CD4-positive, alpha-beta memory T cell (primary cell): ENCODE measurements around the gene SHROOM3. TPM values are rescaled to one million over a fixed set of nuclear protein-coding genes. Genes with fewer than 3 reads are reported as not detected.

Source experiments
- CTCF ChIA-PET: fragments of 350-600 bp; sonication (Branson Sonifier 250); formaldehyde crosslinking; loops from one replicate; lab custom pipeline; 2021; ENCODE audit warnings: inconsistent platforms; ENCODE audit not compliant: partially characterized antibody; lab: Charles Lee
- POLR2A ChIA-PET: fragments of 350-600 bp; sonication (Branson Sonifier 250); formaldehyde crosslinking; loops from one replicate; lab custom pipeline; 2021; ENCODE audit not compliant: partially characterized antibody; lab: Charles Lee
- DNase-seq, 5 donors: peaks; one replicate each; pipeline versions ENCODE4 v3.0.0 to v3.0.0-alpha.2; 2020 to 2022; ENCODE audit warnings: mixed read lengths in 1 of 5
- H3K27ac ChIP-seq: one replicate; pipeline ENCODE4 v1.7.0; 2013; ENCODE audit warnings: low read depth, low read length
- H3K27me3 ChIP-seq: 2 replicates; pipeline ENCODE4 v1.7.0; 2013; ENCODE audit warnings: mild to moderate bottlenecking, low read length, moderate library complexity; ENCODE audit not compliant: insufficient read depth
- H3K36me3 ChIP-seq: 2 replicates; pipeline ENCODE4 v1.7.0; 2013; ENCODE audit warnings: mild to moderate bottlenecking, low read length, moderate library complexity; ENCODE audit not compliant: insufficient read depth
- H3K4me1 ChIP-seq: 2 replicates; pipeline ENCODE4 v1.7.0; 2013; ENCODE audit warnings: mild to moderate bottlenecking, low read length, moderate library complexity; ENCODE audit not compliant: insufficient read depth
- H3K4me3 ChIP-seq, 2 donors: one replicate each; pipeline ENCODE4 v1.7.0; 2013; ENCODE audit warnings: low read length in 2 of 2, mild to moderate bottlenecking in 1 of 2
- H3K9me3 ChIP-seq, 2 donors: one replicate each; pipeline ENCODE4 v1.7.0; 2013; ENCODE audit warnings: low read length in 2 of 2, control low read depth in 1 of 2; ENCODE audit not compliant: control insufficient read depth in 1 of 2
- H3K27ac Mint-ChIP-seq, 7 donors: one replicate each; pipeline ENCODE4 v1.8.0; 2020 to 2021; ENCODE audit warnings: mixed read lengths in 7 of 7, mild to moderate bottlenecking in 6 of 7, inconsistent platforms in 3 of 7, moderate library complexity in 3 of 7
- H3K27me3 Mint-ChIP-seq, 2 donors: one replicate each; pipeline ENCODE4 v1.8.0; 2020 to 2021; ENCODE audit warnings: mixed read lengths in 2 of 2
- H3K36me3 Mint-ChIP-seq, 2 donors: one replicate each; pipeline ENCODE4 v1.8.0; 2020 to 2021; ENCODE audit warnings: mixed read lengths in 2 of 2, inconsistent platforms in 1 of 2, mild to moderate bottlenecking in 1 of 2
- H3K4me1 Mint-ChIP-seq, 4 donors: one replicate each; pipeline ENCODE4 v1.8.0; 2020 to 2021; ENCODE audit warnings: mixed read lengths in 4 of 4, mild to moderate bottlenecking in 1 of 4
- H3K4me3 Mint-ChIP-seq, 8 donors: one replicate each; pipeline ENCODE4 v1.8.0; 2020 to 2021; ENCODE audit warnings: mixed read lengths in 8 of 8, mild to moderate bottlenecking in 7 of 8, moderate library complexity in 6 of 8, inconsistent platforms in 3 of 8
- H3K9me3 Mint-ChIP-seq, 8 donors: one replicate each; pipeline ENCODE4 v1.8.0; 2020 to 2021; ENCODE audit warnings: mixed read lengths in 8 of 8, mild to moderate bottlenecking in 5 of 8, inconsistent platforms in 3 of 8, moderate library complexity in 1 of 8
- intact Hi-C: fragments of 100-400 bp; cut with micrococcal nuclease; formaldehyde crosslinking; loops from one replicate; pipeline ENCODE4 v1.15.1; 2023
- polyA plus RNA-seq, 2 donors: library from polyadenylated mRNA; unstranded; fragments of 300-500 nt; fragmentation: Illumina TruSeq; gene quantifications; one replicate each; pipeline ENCODE4 v1.2.3, GENCODE V29; 2021
- total RNA-seq, 2 experiments: library from RNA; stranded (reverse); gene quantifications; one replicate each; pipeline ENCODE4 v1.2.3, GENCODE V29; 2021

SHROOM3 gene
- total and polyA plus RNA-seq, 4 experiments from 2014 or later: not detected

DNA sequence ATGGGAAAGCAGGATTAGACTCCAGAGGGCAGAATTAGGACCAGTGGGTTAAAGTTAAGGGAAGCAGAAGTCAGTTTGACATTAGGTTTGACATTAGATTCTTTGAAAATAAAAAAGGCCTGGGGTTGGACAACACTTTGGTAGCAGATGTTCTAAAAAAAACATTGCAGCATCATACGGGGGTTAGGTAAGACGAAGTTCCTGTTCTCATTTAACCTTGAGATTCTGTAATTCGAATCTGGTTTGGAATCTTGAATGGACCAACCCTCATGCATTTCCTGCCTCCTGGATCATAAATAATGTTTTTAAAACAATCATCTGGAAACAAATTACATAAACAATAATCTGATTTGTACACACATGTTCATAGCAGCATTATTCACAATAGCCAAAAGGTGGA is 181.0 kb downstream of the SHROOM3 start:
- intact Hi-C loops: no loop called here
- CTCF ChIA-PET: no interaction called here

DNA sequence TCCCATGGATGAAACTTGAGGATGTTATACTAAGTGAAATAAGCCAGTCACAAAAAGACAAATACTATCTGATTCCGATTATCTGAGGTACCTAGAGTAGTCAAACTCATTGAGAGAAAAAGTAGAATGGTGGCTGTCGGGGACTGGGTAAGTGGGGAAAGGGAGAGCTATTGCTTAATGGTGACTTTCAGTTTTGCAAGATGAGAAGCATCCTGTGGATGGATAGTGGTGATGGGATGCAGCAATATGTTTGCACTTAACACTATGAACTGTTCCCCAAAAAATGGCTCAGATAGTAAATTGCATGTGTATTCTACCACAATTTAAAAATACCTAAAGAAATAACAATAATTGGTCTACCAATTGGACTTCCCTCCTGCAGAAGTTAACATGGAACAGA is 181.5 kb downstream of the SHROOM3 start:
- H3K4me3 ChIP-seq: no peak overlapping the region
- DNase-seq: no peak
- ChIA-PET CTCF (no interaction called here), POLR2A (no interaction called here)
- Mint-ChIP-seq H3K9me3 (no peaks in the 10 kb centered on the region), H3K36me3 (no peaks in the 10 kb centered on the region), H3K27me3 (peaks cover 10 to 28% of the 10 kb centered on the region in 2 donors), H3K27ac (no peak overlapping the region), H3K4me1 (no peaks in the 10 kb centered on the region), H3K4me3 (no peak overlapping the region)
- H3K9me3 ChIP-seq: no peaks in the 10 kb centered on the region
- H3K27me3 ChIP-seq: no peaks in the 10 kb centered on the region
- H3K36me3 ChIP-seq: no peaks in the 10 kb centered on the region
- H3K27ac ChIP-seq: no peak overlapping the region
- no peaks in the 10 kb centered on the region for H3K4me1 ChIP-seq
- intact Hi-C loops: no loop called here

More for the DNA sequence above, 181.0 kb downstream of the SHROOM3 start:
- Histone ChIP-seq H3K4me3 (no peak overlapping the region), H3K27me3 (no peaks in the 10 kb centered on the region), H3K9me3 (no peaks in the 10 kb centered on the region), H3K4me1 (no peaks in the 10 kb centered on the region), H3K36me3 (no peaks in the 10 kb centered on the region), H3K27ac (no peak overlapping the region)
- Mint-ChIP-seq H3K4me3 (no peak overlapping the region), H3K4me1 (no peaks in the 10 kb centered on the region), H3K27me3 (peaks cover 10 to 28% of the 10 kb centered on the region in 2 donors), H3K9me3 (no peaks in the 10 kb centered on the region), H3K36me3 (no peaks in the 10 kb centered on the region), H3K27ac (no peak overlapping the region)
- POLR2A ChIA-PET: no interaction called here
- no peak for DNase-seq

DNA sequence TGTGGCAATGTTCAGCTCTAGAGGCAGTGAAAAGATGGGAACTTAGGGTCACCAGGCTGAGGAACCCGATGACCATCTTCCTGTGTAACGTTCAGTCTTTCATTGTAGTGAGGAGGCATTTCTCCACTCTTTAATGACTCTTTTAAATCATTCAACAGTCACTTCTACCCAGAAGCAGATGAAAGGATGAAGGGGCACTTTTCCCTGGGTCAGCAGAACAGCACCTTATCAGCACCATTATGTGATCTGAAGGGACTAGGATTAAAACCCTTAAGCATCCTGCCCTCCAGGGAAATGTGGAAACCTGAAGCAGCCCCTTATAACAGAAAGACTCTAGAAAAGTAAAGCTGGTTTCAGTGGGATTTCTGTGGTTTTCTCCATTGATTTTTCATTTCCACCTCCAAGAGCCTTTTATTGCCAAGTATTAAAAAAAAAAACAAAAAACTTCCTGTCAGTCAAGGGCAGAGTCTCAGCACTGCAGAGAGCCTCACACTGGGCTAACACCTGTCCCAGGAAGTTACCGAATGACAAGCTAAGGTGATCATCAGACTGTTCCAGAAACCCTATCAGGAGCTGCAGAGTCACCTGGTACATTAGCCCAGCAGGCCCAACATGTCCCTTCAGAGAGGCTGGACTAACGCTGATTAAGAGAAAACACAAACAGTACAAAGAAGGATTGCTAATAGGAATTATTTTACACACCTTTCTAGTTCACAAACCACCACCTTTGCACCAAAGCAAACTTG is 185.9 kb downstream of the SHROOM3 start:
- Histone ChIP-seq H3K4me1 (no peaks in the 10 kb centered on the region), H3K36me3 (no peaks in the 10 kb centered on the region), H3K4me3 (no peak overlapping the region), H3K27ac (no peak overlapping the region), H3K27me3 (no peaks in the 10 kb centered on the region), H3K9me3 (no peaks in the 10 kb centered on the region)
- H3K9me3 Mint-ChIP-seq: no peaks in the 10 kb centered on the region
- H3K4me1 Mint-ChIP-seq: peaks cover 0 to 4% (median 0%) of the 10 kb centered on the region in 4 donors
- H3K27me3 Mint-ChIP-seq: peaks cover 12 to 23% of the 10 kb centered on the region in 2 donors
- intact Hi-C loops: no loop called here
- no peak overlapping the region for H3K27ac Mint-ChIP-seq
- DNase-seq: no peak
- H3K4me3 Mint-ChIP-seq: no peak overlapping the region
- POLR2A ChIA-PET: no interaction called here
- CTCF ChIA-PET: no interaction called here
- H3K36me3 Mint-ChIP-seq: no peaks in the 10 kb centered on the region

DNA sequence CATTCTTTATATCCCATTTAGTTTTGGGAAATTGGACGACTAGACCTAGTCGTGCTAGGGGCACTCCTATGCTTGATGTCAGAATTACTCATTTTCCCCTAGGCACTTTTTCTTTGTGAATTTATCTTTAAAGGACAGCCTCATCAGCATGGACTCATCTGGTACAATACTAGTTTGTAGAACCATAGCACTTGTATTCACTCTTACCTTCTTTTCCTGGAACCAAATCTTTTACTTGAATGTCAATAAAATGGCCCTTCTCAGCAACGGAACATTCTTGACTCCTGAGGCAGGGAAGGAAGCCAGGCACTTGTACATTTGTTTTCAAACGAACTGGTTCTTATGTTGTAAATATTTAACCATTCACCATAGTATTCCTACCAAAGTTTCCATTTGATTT is 187.1 kb downstream of the SHROOM3 start:
- no peak overlapping the region for H3K27ac ChIP-seq
- H3K4me1 ChIP-seq: no peaks in the 10 kb centered on the region
- no peaks in the 10 kb centered on the region for H3K27me3 ChIP-seq
- peaks cover 0 to 4% (median 0%) of the 10 kb centered on the region in 4 donors for H3K4me1 Mint-ChIP-seq
- H3K4me3 Mint-ChIP-seq: no peak overlapping the region
- H3K27ac Mint-ChIP-seq: no peak overlapping the region
- peaks cover 17 to 25% of the 10 kb centered on the region in 2 donors for H3K27me3 Mint-ChIP-seq
- no peak overlapping the region for H3K4me3 ChIP-seq
- CTCF ChIA-PET: no interaction called here
- H3K9me3 ChIP-seq: no peaks in the 10 kb centered on the region
- intact Hi-C loops: no loop called here
- no peaks in the 10 kb centered on the region for H3K36me3 Mint-ChIP-seq
- no peaks in the 10 kb centered on the region for H3K36me3 ChIP-seq
- POLR2A ChIA-PET: no interaction called here
- H3K9me3 Mint-ChIP-seq: no peaks in the 10 kb centered on the region
- DNase-seq: no peak

DNA sequence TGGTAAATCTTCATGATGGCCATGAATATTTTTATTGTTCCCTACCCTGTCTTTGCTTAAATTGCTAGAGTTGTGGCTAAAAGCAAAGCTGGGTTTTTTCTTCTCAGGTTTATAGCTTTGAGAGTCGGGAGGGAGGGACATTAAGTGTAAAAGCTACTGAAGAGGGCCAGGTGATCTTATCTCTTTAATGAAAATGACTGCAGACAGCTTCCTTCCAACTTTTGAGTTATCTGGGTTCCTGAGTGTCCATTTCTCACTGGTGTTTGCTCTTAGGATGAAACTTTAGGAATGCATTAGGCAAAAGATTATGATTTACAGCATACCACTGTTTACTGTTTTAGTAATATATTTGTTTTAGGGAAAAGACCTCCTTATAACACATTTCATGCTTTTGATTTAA is 187.7 kb downstream of the SHROOM3 start:
- H3K36me3 ChIP-seq: no peaks in the 10 kb centered on the region
- CTCF ChIA-PET: no interaction called here
- Mint-ChIP-seq H3K27ac (no peak overlapping the region), H3K36me3 (no peaks in the 10 kb centered on the region), H3K4me3 (no peak overlapping the region), H3K9me3 (no peaks in the 10 kb centered on the region), H3K4me1 (peaks cover 0 to 4% (median 0%) of the 10 kb centered on the region in 4 donors), H3K27me3 (peaks cover 17 to 25% of the 10 kb centered on the region in 2 donors)
- POLR2A ChIA-PET: no interaction called here
- intact Hi-C loops: no loop called here
- H3K27me3 ChIP-seq: no peaks in the 10 kb centered on the region
- no peaks in the 10 kb centered on the region for H3K9me3 ChIP-seq
- H3K27ac ChIP-seq: no peak overlapping the region
- no peak overlapping the region for H3K4me3 ChIP-seq
- no peaks in the 10 kb centered on the region for H3K4me1 ChIP-seq
- no peak for DNase-seq

DNA sequence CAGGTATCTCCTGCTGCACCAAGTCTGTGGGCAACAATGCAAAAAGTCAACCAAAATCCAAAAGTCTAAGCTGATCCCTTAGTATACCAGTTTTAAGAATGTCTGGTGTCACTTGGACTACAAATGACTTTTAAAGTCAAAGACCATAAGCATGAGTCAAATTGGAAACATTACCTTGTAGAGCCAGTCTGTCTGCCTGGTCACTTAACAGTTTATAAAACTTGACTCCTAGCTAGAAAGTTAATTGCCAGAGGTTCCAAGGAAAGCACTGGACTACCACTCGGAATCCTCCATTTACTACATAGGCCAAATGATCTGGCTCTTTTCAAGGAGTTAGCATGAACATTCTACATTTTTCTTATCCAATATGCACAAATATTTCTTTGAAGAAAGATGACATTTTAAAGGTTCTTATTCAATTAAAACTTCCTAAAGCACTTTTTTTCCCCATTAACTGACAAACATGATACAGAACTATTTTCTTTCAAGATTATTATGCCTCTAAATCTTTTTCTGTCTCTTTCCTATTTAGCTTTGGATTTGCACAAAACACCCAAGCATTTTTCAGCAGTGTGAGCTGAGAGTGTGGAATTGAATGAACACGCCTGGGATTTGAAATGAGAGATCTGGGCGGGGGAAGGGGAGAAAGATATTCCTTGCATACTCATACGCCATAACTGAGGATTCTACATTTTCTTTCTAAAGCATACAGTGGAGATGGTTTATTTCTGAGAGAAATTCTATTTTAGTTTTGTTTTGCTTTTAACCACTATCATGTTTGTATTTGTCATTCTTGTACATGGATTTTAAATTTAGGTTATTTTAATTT is 188.4 kb downstream of the SHROOM3 start:
- Histone ChIP-seq H3K36me3 (no peaks in the 10 kb centered on the region), H3K9me3 (no peaks in the 10 kb centered on the region), H3K4me3 (no peak overlapping the region), H3K27ac (no peak overlapping the region), H3K27me3 (no peaks in the 10 kb centered on the region), H3K4me1 (no peaks in the 10 kb centered on the region)
- peaks cover 0 to 4% (median 0%) of the 10 kb centered on the region in 4 donors for H3K4me1 Mint-ChIP-seq
- H3K4me3 Mint-ChIP-seq: no peak overlapping the region
- no peaks in the 10 kb centered on the region for H3K36me3 Mint-ChIP-seq
- H3K27me3 Mint-ChIP-seq: peaks cover 17 to 25% of the 10 kb centered on the region in 2 donors
- intact Hi-C loops: no loop called here
- POLR2A ChIA-PET: no interaction called here
- CTCF ChIA-PET: no interaction called here
- DNase-seq: no peak
- H3K9me3 Mint-ChIP-seq: no peaks in the 10 kb centered on the region
- H3K27ac Mint-ChIP-seq: no peak overlapping the region

DNA sequence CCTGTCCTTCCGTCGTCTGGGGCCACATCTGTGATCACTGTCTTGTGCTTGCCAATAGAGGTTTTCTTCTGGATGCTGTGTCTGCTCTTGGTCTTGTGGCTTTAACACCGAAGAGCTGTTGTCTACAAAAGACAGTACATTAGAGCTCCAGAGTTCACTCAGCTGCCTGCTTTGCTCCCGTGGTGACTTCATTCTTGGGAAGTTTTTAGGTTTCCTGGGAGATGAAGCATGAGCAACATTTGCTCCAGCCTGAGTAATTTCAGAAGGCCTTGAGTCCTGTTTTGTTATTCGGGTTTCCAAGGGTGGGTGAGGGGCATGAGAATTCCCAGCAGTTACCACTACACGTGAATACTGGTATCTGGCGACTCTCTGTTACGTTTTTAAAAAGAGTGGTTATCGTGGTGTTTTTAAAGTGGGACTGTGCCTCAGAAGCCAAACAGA is 189.2 kb downstream of the SHROOM3 start:
- Histone ChIP-seq H3K4me3 (no peak overlapping the region), H3K27ac (no peak overlapping the region), H3K27me3 (no peaks in the 10 kb centered on the region), H3K36me3 (no peaks in the 10 kb centered on the region), H3K9me3 (no peaks in the 10 kb centered on the region), H3K4me1 (no peaks in the 10 kb centered on the region)
- no peak overlapping the region for H3K4me3 Mint-ChIP-seq
- peaks cover 19 to 24% of the 10 kb centered on the region in 2 donors for H3K27me3 Mint-ChIP-seq
- ChIA-PET CTCF (interaction anchor here (0.6 kb wide), 1 partner anchor 898 kb away, joined by 3 read pairs; no protein-coding TSS in a partner anchor), POLR2A (no interaction called here)
- no peaks in the 10 kb centered on the region for H3K9me3 Mint-ChIP-seq
- peaks cover 0 to 4% (median 0%) of the 10 kb centered on the region in 4 donors for H3K4me1 Mint-ChIP-seq
- intact Hi-C loops: no loop called here
- H3K36me3 Mint-ChIP-seq: no peaks in the 10 kb centered on the region
- no peak overlapping the region for H3K27ac Mint-ChIP-seq
- no peak for DNase-seq
